Ectodermal cell (in vitro differentiated cells): ENCODE results near the gene SMAP1. TPM values are rescaled to one million over a fixed set of nuclear protein-coding genes. Genes with fewer than 3 reads are reported as not detected.
A peak's percentile ranks its signal among the peaks of the same experiment; 100 is the strongest.

Experiments used
- H3K27ac ChIP-seq: 2 replicates; pipeline ENCODE4 v1.7.0; 2013; ENCODE audit warnings: mild to moderate bottlenecking, low read depth, low read length; ENCODE audit not compliant: insufficient read depth, poor library complexity, severe bottlenecking
- H3K27me3 ChIP-seq: 2 replicates; pipeline ENCODE4 v1.7.0; 2013; ENCODE audit warnings: mild to moderate bottlenecking, low read length; ENCODE audit not compliant: insufficient read depth, control insufficient read depth, poor library complexity, severe bottlenecking
- H3K36me3 ChIP-seq: one replicate; pipeline ENCODE4 v1.7.0; 2013; ENCODE audit warnings: low read length; ENCODE audit not compliant: control insufficient read depth, insufficient read depth
- H3K4me1 ChIP-seq: one replicate; pipeline ENCODE4 v1.7.0; 2013; ENCODE audit warnings: low read length; ENCODE audit not compliant: control insufficient read depth, insufficient read depth
- H3K4me3 ChIP-seq: 2 replicates; pipeline ENCODE4 v1.7.0; 2013; ENCODE audit warnings: low read depth, low read length, control low read depth; ENCODE audit not compliant: insufficient read depth
- H3K9me3 ChIP-seq: 2 replicates; pipeline ENCODE4 v1.7.0; 2013; ENCODE audit warnings: mild to moderate bottlenecking, low read length, moderate library complexity; ENCODE audit not compliant: control insufficient read depth
- WGBS, 2 experiments: methylation state at CpG; one replicate each; pipeline ENCODE4 v1.1.7; 2013; ENCODE audit warnings: missing lambda C conversion rate in 2 of 2; 5-methylcytosine and 5-hydroxymethylcytosine counted together
- polyA plus RNA-seq, 4 experiments: library from polyadenylated mRNA; stranded (reverse); fragments of 50-300 nt; gene quantifications; one replicate each; pipeline ENCODE4 v1.2.3, GENCODE V29; 2013

SMAP1 gene
- polyA plus RNA-seq (2013, experiment 1 of 4), result 38.0 TPM
- 34.5 TPM for polyA plus RNA-seq (2013, experiment 2 of 4)
- polyA plus RNA-seq (2013, experiment 3 of 4), result 33.6 TPM
- polyA plus RNA-seq (2013, experiment 4 of 4), result 38.1 TPM

DNA sequence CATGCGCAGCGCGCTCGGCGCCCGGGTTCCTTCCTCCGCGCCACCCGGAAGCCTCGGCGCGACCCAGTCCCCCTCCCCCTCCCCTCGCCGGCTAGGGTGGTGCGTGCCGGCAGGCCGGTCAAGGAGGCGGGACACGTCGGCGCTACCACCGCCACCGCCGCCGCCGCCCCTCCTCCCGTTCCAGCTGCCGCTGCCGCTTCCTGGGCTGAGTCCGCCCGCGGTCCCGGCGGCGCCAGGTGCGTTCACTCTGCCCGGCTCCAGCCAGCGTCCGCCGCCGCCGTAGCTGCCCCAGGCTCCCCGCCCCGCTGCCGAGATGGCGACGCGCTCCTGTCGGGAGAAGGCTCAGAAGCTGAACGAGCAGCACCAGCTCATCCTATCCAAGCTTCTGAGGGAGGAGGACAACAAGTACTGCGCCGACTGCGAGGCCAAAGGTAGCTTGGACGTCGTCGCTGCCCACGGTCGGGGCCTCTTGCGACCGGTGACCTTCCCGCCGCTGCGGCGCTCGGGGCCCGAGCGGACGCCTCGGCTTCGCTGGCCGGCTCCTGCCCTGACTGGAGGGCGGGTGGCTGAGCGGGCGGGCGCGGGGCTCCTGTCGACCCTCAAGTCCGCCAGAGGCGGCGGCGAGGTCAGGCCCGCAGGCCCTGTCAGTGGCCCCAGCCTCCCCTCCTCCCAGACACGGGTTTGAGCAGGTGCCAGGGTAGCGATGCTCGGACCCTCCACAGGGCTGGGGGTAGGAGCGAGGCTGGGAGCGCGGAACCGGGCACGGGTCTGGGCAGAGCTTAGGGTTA lies at the start of gene SMAP1:
Gene SMAP1 (plus strand): TSS at position 173 of the 788 bp plus-strand sequence. CDS start 141 bp downstream, at position 314.
- H3K36me3 ChIP-seq, result no peaks in the 10 kb centered on the region
- peak within 1 kb of the TSS; percentile 77 for H3K4me3 ChIP-seq
- no peaks in the 10 kb centered on the region for H3K27me3 ChIP-seq
- no peaks in the 10 kb centered on the region for H3K4me1 ChIP-seq
- 0% methylated on average over 90 of the region's 90 CpGs for WGBS, 2 experiments
- H3K27ac ChIP-seq, result peak within 1 kb of the TSS; percentile 93
- no peaks in the 10 kb centered on the region for H3K9me3 ChIP-seq

DNA sequence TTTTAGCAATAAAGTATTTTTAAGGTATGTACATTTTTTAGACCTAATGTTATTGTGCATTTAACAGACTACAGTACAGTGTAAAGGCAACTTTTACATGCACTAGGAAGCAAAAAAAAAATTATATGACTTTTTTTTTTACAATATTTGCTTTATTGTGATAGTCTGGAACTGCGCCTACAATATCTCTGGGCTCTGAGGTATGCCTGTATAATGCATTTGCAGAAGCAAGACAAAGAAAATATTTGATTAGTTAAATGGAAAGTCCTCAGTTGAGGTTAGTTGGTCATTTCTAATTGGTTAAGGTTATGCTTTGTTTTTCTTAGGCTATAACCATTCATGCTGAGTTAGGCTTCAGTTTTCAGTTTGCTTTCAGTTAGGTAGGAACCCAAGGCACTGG lies 46.9 kb upstream of the SMAP1 start:
- WGBS, 2 experiments, result 96 to 100% methylated on average over 1 of the region's 1 CpG
- H3K27me3 ChIP-seq, result no peaks in the 10 kb centered on the region

DNA sequence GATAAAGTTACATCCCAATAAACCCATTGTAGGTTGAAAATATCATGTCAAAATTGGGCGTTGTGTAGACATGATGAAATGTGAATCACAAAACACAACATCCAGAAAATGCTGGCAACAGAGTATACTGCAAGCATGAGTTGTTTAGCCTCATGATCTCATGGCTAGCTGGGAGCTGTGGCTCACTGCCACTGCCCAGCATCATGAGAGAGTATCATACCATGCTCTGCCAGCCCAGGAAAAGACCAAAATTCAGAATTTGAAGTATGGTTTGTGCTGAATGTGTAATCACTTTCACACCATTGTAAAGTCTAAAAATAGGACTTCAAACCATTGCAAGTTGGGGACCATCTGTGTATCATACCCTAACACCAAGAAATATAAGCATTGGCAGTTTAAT lies 45.2 kb upstream of the SMAP1 start:
- Histone ChIP-seq H3K9me3 (no peaks in the 10 kb centered on the region), H3K4me1 (no peaks in the 10 kb centered on the region), H3K27ac (no peak overlapping the region), H3K27me3 (no peaks in the 10 kb centered on the region), H3K4me3 (no peak overlapping the region), H3K36me3 (no peaks in the 10 kb centered on the region)
- 83 to 92% methylated on average over 1 of the region's 1 CpG for WGBS, 2 experiments

More for the DNA sequence above, 46.9 kb upstream of the SMAP1 start:
- no peaks in the 10 kb centered on the region for H3K36me3 ChIP-seq
- H3K27ac ChIP-seq, result no peak overlapping the region
- no peak overlapping the region for H3K4me3 ChIP-seq
- H3K4me1 ChIP-seq, result no peaks in the 10 kb centered on the region
- H3K9me3 ChIP-seq, result no peaks in the 10 kb centered on the region

DNA sequence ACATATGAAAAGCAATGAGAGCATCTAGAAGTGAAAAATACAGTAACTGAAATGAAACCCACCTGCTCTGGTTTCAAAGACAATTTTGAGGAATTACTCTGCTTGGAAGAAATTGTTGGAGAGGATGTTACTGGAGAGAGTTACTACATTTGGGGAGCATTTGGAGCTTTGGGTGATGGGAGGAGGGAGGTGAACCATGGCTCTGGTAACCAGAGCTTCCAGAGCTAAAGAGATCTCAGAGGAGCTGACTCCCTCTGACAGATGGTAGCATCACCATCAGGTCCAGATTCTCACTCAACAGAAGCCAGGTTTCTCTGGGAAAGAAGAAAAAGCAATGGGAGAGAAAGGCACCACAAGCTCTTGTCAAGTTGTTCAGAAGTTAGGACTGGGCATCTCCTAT lies 42.2 kb upstream of the SMAP1 start:
- H3K27me3 ChIP-seq, result no peaks in the 10 kb centered on the region
- H3K4me1 ChIP-seq, result no peaks in the 10 kb centered on the region
- H3K9me3 ChIP-seq, result no peaks in the 10 kb centered on the region
- H3K27ac ChIP-seq, result no peak overlapping the region
- no peak overlapping the region for H3K4me3 ChIP-seq
- no peaks in the 10 kb centered on the region for H3K36me3 ChIP-seq

DNA sequence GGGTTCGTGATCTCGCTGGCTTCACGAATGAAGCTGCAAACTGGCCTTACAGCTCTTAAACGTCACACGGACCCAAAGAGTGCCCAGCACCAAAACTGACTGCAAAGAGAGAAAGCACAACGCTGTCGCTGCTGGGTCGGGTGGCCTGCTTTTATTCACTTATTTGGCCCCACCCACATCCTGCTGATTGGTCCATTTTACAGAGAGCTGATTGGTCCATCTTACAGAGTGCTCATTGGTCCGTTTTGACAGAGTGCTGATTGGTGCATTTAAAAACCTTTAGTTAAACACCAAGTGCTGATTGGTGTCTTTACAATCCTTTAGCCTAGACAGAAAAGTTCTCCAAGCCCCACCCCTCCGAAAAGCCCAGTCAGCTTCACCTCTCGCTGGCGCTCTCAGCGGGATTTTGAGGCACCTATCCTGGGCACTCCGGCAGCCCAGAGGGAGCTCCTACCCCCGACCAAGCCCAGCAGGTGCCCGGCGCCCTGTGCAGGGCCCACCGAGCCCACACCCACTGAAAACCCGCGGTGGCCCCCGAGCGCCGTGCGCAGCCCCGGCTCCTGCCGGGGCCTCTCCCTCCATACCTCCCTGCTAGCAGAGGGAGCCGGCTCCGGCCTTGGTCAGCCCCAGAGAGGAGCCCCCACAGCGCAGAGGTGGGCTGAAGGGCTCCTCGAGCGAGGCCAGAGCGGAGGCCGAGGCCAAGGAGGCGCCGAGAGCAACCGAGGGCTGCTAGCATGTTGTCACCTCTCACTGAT lies 40.0 kb upstream of the SMAP1 start:
- WGBS, 2 experiments, result 93 to 96% methylated on average over 36 of the region's 36 CpGs
- Histone ChIP-seq H3K27me3 (no peaks in the 10 kb centered on the region), H3K4me1 (no peaks in the 10 kb centered on the region)

DNA sequence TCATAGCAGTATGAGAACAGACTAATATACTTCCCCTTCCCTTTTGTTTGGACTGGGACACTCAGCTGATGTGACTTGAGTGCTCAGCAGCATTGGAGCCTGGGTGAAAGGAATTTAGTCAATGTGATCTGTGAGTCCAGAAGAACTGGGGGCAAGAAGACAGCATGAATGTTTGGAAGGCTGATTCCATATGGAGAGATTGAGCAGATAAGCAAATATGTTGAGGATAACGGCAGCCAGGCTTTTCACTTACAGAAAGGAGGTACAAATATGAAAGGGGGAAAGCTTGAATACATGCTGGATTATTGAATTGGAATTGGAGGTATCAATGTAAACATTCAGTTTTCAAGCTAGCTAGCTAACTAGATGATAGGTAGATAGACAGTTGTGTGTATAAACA lies 37.8 kb upstream of the SMAP1 start:
- Histone ChIP-seq H3K9me3 (no peaks in the 10 kb centered on the region), H3K36me3 (no peaks in the 10 kb centered on the region), H3K27me3 (no peaks in the 10 kb centered on the region), H3K4me1 (no peaks in the 10 kb centered on the region), H3K4me3 (no peak overlapping the region), H3K27ac (no peak overlapping the region)
- WGBS, 2 experiments, result 95 to 97% methylated on average over 1 of the region's 1 CpG

More for the DNA sequence above, 40.0 kb upstream of the SMAP1 start:
- no peak overlapping the region for H3K27ac ChIP-seq
- H3K9me3 ChIP-seq, result no peaks in the 10 kb centered on the region
- H3K36me3 ChIP-seq, result no peaks in the 10 kb centered on the region
- H3K4me3 ChIP-seq, result no peak overlapping the region

DNA sequence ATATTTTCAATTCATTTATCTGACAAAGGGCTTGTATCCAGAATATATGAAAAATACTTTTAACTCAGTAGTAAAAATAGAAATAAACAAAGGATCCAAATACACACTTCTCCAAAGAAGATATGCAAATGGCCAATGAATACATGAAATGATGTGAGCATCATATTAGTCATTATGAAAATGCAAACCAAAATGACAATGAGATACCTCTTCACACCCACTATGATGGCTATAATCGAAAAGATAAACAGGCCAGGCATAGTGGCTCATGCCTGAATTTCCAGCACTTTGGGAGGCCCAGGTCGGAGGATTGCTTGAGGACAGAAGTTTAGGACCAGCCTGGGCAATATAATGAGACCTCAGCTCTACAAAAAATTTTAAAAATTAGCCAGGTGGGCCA lies 33.8 kb upstream of the SMAP1 start:
- Histone ChIP-seq H3K27me3 (no peaks in the 10 kb centered on the region), H3K4me3 (no peak overlapping the region), H3K36me3 (no peaks in the 10 kb centered on the region), H3K4me1 (no peaks in the 10 kb centered on the region), H3K27ac (no peak overlapping the region), H3K9me3 (no peaks in the 10 kb centered on the region)
- WGBS, 2 experiments, result 89 to 93% methylated on average over 2 of the region's 2 CpGs

DNA sequence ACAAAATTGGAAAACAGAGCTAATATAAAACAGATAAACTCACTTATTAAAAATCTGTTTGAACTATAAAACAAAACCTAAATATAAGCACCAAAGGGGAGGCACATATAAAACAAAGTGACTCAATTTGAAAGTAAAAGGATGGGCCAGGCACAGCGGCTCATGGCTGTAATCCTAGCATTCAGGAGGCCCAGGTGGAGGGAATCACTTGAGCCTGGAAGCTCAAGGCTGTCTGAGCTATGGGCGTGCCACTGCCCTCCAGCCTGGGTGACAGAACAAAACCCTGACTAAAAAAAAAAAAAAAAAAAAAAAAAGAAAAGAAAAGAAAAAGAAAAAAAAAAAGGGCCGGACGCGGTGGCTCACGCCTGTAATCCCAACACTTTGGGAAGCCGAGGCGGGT lies 31.1 kb upstream of the SMAP1 start:
- H3K4me1 ChIP-seq, result no peaks in the 10 kb centered on the region
- H3K27ac ChIP-seq, result no peak overlapping the region
- no peaks in the 10 kb centered on the region for H3K9me3 ChIP-seq
- H3K36me3 ChIP-seq, result no peaks in the 10 kb centered on the region
- H3K4me3 ChIP-seq, result no peak overlapping the region
- WGBS, 2 experiments, result 87 to 90% methylated on average over 7 to 8 of the region's 8 CpGs
- no peaks in the 10 kb centered on the region for H3K27me3 ChIP-seq

DNA sequence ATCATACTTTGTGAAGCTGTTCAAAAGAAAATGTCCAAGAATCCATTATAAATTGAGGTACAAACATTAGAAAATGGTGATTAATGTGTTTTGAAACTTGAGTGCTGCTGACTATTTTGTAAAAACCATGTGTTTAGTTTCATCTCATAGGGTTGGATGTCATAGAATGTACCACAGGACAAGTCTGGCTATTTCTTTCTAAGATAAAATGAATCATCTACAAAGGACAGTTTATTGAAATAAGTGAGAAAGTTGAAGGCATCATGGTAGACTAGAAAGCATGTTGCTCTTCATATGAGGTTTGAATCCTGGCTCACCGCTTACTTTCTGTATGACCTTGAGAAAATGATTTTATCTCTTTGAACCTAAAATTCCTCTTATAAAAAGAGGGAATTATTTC lies 29.2 kb upstream of the SMAP1 start:
- H3K27me3 ChIP-seq, result no peaks in the 10 kb centered on the region
- WGBS, 2 experiments, result 79 to 100% methylated on average over 1 of the region's 1 CpG
- no peak overlapping the region for H3K4me3 ChIP-seq
- H3K27ac ChIP-seq, result no peak overlapping the region
- H3K36me3 ChIP-seq, result no peaks in the 10 kb centered on the region
- H3K9me3 ChIP-seq, result no peaks in the 10 kb centered on the region
- no peaks in the 10 kb centered on the region for H3K4me1 ChIP-seq

DNA sequence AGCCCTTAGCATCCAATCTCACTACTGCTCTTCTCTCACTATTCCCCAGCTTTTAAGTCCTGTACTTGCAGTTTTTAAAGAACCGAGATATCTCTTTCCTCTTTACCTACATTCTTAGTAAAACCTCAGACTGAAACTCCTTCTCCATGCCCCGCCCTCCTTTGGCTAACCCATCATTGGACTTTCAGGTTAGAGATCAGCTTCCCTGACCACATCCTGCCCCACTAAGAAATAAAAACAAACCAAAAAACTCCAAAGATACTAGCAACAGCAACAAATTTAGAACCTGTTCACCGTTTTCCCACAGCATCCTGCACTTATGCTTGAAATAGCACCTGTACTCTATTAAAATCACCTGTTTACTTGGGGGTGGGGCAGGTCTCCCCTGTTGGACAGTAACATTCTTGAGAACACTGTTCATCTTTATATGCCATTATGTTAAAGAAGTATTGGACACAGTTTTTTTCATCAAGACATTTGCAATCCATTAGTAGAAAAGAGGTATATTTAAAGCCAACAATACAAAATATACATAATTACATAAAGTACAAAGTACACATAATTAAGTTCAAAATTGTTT lies 16.3 kb upstream of the SMAP1 start:
- Histone ChIP-seq H3K4me1 (no peaks in the 10 kb centered on the region), H3K4me3 (no peak overlapping the region), H3K36me3 (no peaks in the 10 kb centered on the region), H3K27ac (no peak overlapping the region), H3K27me3 (no peaks in the 10 kb centered on the region), H3K9me3 (no peaks in the 10 kb centered on the region)
- 90 to 93% methylated on average over 3 of the region's 3 CpGs for WGBS, 2 experiments
